ENCODE data around the gene C9orf40.

DNA sequence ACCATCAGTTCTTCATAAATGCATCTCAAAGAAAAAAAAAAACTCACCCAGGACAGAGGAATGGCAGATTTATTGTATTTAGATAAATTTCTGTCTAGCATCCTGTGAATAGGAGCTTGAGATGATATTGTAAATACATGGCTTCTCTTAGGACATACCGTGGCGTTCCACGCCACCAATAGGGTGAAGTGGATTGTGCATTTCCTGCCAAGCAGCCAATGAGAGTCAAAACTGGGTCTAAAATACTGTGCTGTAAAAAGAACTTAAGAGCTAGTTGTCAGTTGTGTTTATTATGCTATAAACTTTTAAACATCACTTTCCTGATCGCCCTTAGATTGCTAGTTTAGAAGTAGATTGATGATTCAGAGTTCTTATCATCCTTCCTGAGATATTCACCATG is 44.0 kb downstream of the C9orf40 start:
- TF ChIP-seq CTCF (IDR thresholded peaks at IDR 0.05; ENCODE audit: extremely low read depth in 1 of 2, insufficient read depth in 1 of 2, low read depth in 1 of 2, low read length in 2 of 2) = no peak
- TF ChIP-seq MYC (IDR thresholded peaks at IDR 0.05; ENCODE audit: low read depth, low read length) = no peak
- TF ChIP-seq POLR2A (IDR thresholded peaks at IDR 0.05; ENCODE audit: low read depth, low read length) = no peak
- TF ChIP-seq POLR2AphosphoS5 (IDR thresholded peaks at IDR 0.05; ENCODE audit: insufficient read depth, low read depth, low read length) = no peak
- TF ChIP-seq FOS (IDR thresholded peaks at IDR 0.05; ENCODE audit: borderline replicate concordance, insufficient read depth, low read length) = no peak

All from endothelial cell of umbilical vein (primary cell).